PC-3 (cell line): ENCODE results near the gene OR10A6. TPM values are rescaled to one million over a fixed set of nuclear protein-coding genes. Genes with fewer than 3 reads are reported as not detected.

Experiments used
- ATAC-seq: fragments of 200-7000 bp; cut with Tn5 transposase; 2 replicates; pipeline ENCODE4 v1.9.1; 2020; ENCODE audit warnings: mild to moderate bottlenecking, moderate library complexity
- BruUV-seq: library from RNA; stranded (reverse); fragments of 400-500 nt; replicated peaks from 2 replicates; lab custom pipeline; 2021; lab: Mats Ljungman, UMichigan
- CTCF ChIA-PET: fragments of 300-600 bp; sonication (Branson Sonifier 250); formaldehyde crosslinking; loops from one replicate; lab custom pipeline; 2022; ENCODE audit warnings: antibody characterized with exemption; lab: Charles Lee
- POLR2A ChIA-PET: fragments of 300-600 bp; sonication (Branson Sonifier 250); formaldehyde crosslinking; loops from one replicate; lab custom pipeline; 2022; ENCODE audit warnings: antibody characterized with exemption; ENCODE audit not compliant: unreplicated experiment; lab: Charles Lee
- DNase-seq: peaks from one replicate; pipeline ENCODE4 v3.0.0-alpha.2; 2015
- H2AFZ ChIP-seq: fragments of 300-600 bp; sonication (generic); 2 replicates; pipeline ENCODE4 v1.6.0; 2016; ENCODE audit warnings: antibody characterized with exemption, low read length
- H3F3A ChIP-seq: fragments of 300-600 bp; sonication (generic); one replicate; pipeline ENCODE4 v1.6.0; 2017; ENCODE audit warnings: antibody characterized with exemption, low read length, control low read depth, mild to moderate bottlenecking; ENCODE audit not compliant: unreplicated experiment
- H3K27ac ChIP-seq: fragments of 300-600 bp; sonication (generic); 2 replicates; pipeline ENCODE4 v1.5.1; 2016; ENCODE audit warnings: mild to moderate bottlenecking, low read length
- H3K27me3 ChIP-seq: fragments of 300-600 bp; sonication (generic); 2 replicates; pipeline ENCODE4 v1.6.1; 2016; ENCODE audit warnings: low read length, mixed read lengths
- H3K36me3 ChIP-seq: fragments of 300-600 bp; sonication (generic); 2 replicates; pipeline ENCODE4 v1.6.1; 2016; ENCODE audit warnings: low read depth, mixed run types, low read length, mixed read lengths
- H3K4me1 ChIP-seq: fragments of 300-600 bp; sonication (generic); 2 replicates; pipeline ENCODE4 v1.5.1; 2016; ENCODE audit warnings: low read length; ENCODE audit not compliant: insufficient read depth
- H3K4me2 ChIP-seq: fragments of 300-600 bp; sonication (generic); 2 replicates; pipeline ENCODE4 v1.6.0; 2016; ENCODE audit warnings: low read length
- H3K4me3 ChIP-seq: fragments of 300-600 bp; sonication (generic); 2 replicates; pipeline ENCODE4 v1.5.1; 2016; ENCODE audit warnings: mild to moderate bottlenecking, low read length, mixed read lengths
- H3K79me2 ChIP-seq: fragments of 300-600 bp; sonication (generic); 2 replicates; pipeline ENCODE4 v1.6.1; 2017; ENCODE audit warnings: low read length, mixed read lengths
- H3K9ac ChIP-seq: fragments of 300-600 bp; sonication (generic); 2 replicates; pipeline ENCODE4 v1.6.0; 2016; ENCODE audit warnings: mild to moderate bottlenecking, low read length
- H3K9me2 ChIP-seq: fragments of 300-600 bp; sonication (generic); replicated peaks from 2 replicates; pipeline ENCODE4 v1.6.1; 2016; ENCODE audit warnings: mixed run types, low read length, mixed read lengths
- H3K9me3 ChIP-seq: fragments of 300-600 bp; sonication (generic); 2 replicates; pipeline ENCODE4 v1.6.1; 2016; ENCODE audit warnings: low read length, mixed read lengths
- H4K20me1 ChIP-seq: fragments of 300-600 bp; sonication (generic); 2 replicates; pipeline ENCODE4 v1.6.1; 2016; ENCODE audit warnings: low read length, mixed read lengths
- EZH2 ChIP-seq: fragments of 300-600 bp; sonication (generic); IDR thresholded peaks from one replicate; pipeline ENCODE4 v1.6.1; 2017; ENCODE audit warnings: antibody characterized with exemption, mild to moderate bottlenecking, low read length; ENCODE audit not compliant: unreplicated experiment
- EZH2phosphoT487 ChIP-seq: fragments of 300-600 bp; sonication (generic); IDR thresholded peaks from 2 replicates; pipeline ENCODE4 v1.6.1; 2018; ENCODE audit warnings: mild to moderate bottlenecking, antibody characterized with exemption, low read length, borderline replicate concordance
- intact Hi-C: fragments of 100-400 bp; cut with micrococcal nuclease; formaldehyde crosslinking; loops from 2 replicates; pipeline ENCODE4 v1.9.0; 2023
- total RNA-seq: library from RNA; depleted of rRNA; stranded (reverse); fragments of >200 nt; gene quantifications from 2 replicates; pipeline ENCODE4 v1.2.3, GENCODE V29; 2014
- TF ChIP-seq, protein P1 (sequence below): fragments of 300-600 bp; sonication (generic); conservative IDR thresholded peaks from 2 replicates; pipeline ENCODE4 v1.5.1; 2017; ENCODE audit warnings: antibody characterized with exemption, low read depth, mild to moderate bottlenecking, low read length

The OR10A6 gene
- total RNA-seq, 1 experiment from 2014 or later: not detected

- Histone ChIP-seq H3K4me2 (no peak overlapping the region), H4K20me1 (no peaks in the 10 kb centered on the region), H3K4me1 (peaks cover 37% of the 10 kb centered on the region), H3K27ac (no peak overlapping the region), H3F3A (no peaks in the 10 kb centered on the region), H2AFZ (peak overlapping the region; percentile 48; the same call in 1 of the 2 replicates), H3K9ac (no peak overlapping the region), H3K4me3 (no peak overlapping the region), H3K79me2 (0 out of 2 replicates have a peak, but pooled peaks cover 5% of the 10 kb centered on the region), H3K9me3 (no peaks in the 10 kb centered on the region), H3K27me3 (no peaks in the 10 kb centered on the region), H3K36me3 (no peaks in the 10 kb centered on the region), H3K9me2 (no peaks in the 10 kb centered on the region)
- DNase-seq (peak; percentile 20), ATAC-seq (no peak)
- BruUV-seq: no TSS peak
- intact Hi-C loops: no loop called here
- CTCF ChIA-PET: no interaction called here
- POLR2A ChIA-PET: no interaction called here
- TF ChIP-seq, protein P1, sequence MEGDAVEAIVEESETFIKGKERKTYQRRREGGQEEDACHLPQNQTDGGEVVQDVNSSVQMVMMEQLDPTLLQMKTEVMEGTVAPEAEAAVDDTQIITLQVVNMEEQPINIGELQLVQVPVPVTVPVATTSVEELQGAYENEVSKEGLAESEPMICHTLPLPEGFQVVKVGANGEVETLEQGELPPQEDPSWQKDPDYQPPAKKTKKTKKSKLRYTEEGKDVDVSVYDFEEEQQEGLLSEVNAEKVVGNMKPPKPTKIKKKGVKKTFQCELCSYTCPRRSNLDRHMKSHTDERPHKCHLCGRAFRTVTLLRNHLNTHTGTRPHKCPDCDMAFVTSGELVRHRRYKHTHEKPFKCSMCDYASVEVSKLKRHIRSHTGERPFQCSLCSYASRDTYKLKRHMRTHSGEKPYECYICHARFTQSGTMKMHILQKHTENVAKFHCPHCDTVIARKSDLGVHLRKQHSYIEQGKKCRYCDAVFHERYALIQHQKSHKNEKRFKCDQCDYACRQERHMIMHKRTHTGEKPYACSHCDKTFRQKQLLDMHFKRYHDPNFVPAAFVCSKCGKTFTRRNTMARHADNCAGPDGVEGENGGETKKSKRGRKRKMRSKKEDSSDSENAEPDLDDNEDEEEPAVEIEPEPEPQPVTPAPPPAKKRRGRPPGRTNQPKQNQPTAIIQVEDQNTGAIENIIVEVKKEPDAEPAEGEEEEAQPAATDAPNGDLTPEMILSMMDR: no peak
- TF ChIP-seq EZH2 (no peak), EZH2phosphoT487 (no peak)
These were observed 21.3 kb downstream of the OR10A6 start for GRCh38 chr11:7909585-7910285.

- H3K4me3 ChIP-seq: peak overlapping the region; percentile 52
- no peak overlapping the region; the same call in 1 of the 2 replicates for H3K27ac ChIP-seq
- intact Hi-C loops: loop anchor here (2.0 kb wide), 1 partner anchor 70 kb away; no protein-coding TSS in a partner anchor
- no peak overlapping the region for H3K9ac ChIP-seq
- H3K9me3 ChIP-seq: no peaks in the 10 kb centered on the region
- H3K9me2 ChIP-seq: no peaks in the 10 kb centered on the region
- H3K4me1 ChIP-seq: peaks cover 61% of the 10 kb centered on the region
- ATAC-seq: no peak
- DNase-seq: no peak
- no peaks in the 10 kb centered on the region for H3K27me3 ChIP-seq
- CTCF ChIA-PET: interaction anchor here (3.0 kb wide), 1 partner anchor 80 kb away, joined by 30 read pairs; the partner anchor contains the start of gene EIF3F
- H3K36me3 ChIP-seq: no peaks in the 10 kb centered on the region
- POLR2A ChIA-PET: interaction anchor here (1.0 kb wide), 1 partner anchor 80 kb away, joined by 8 read pairs; the partner anchor contains the start of gene EIF3F
- no TSS peak for BruUV-seq
- peak overlapping the region; percentile 41; the same call in 1 of the 2 replicates for H2AFZ ChIP-seq
- H3K79me2 ChIP-seq: peaks cover 19% of the 10 kb centered on the region; the same call in 1 of the 2 replicates
- no peaks in the 10 kb centered on the region for H3F3A ChIP-seq
- peak overlapping the region; percentile 76 for H3K4me2 ChIP-seq
- TF ChIP-seq, protein P1: no peak
- no peak for TF ChIP-seq EZH2
- TF ChIP-seq EZH2phosphoT487: no peak
- no peaks in the 10 kb centered on the region for H4K20me1 ChIP-seq
These were observed 23.9 kb downstream of the OR10A6 start for GRCh38 chr11:7907121-7907520.
